ENCODE data around the gene GRIK4.

Gene GRIK4

DNA sequence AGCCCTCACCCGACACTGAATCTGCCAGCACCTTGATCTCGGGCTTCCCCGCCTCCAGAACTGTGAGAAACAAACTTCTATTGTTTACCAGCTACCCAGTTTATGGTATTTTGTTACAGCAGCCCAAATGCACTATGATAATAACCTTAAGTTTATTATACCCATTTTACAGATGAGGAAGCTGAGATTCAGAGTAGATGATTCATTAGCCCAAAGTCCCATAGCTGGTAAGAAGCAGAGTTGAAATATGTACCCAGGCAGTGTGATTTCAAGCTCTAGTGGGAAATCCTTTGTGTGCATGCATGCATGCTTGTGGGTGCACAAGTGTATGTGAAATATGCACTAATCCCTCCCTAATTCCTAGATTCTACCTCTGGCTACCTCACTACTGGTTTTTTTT, 7.9 kb downstream of the GRIK4 start:
- TF ChIP-seq, protein P1, sequence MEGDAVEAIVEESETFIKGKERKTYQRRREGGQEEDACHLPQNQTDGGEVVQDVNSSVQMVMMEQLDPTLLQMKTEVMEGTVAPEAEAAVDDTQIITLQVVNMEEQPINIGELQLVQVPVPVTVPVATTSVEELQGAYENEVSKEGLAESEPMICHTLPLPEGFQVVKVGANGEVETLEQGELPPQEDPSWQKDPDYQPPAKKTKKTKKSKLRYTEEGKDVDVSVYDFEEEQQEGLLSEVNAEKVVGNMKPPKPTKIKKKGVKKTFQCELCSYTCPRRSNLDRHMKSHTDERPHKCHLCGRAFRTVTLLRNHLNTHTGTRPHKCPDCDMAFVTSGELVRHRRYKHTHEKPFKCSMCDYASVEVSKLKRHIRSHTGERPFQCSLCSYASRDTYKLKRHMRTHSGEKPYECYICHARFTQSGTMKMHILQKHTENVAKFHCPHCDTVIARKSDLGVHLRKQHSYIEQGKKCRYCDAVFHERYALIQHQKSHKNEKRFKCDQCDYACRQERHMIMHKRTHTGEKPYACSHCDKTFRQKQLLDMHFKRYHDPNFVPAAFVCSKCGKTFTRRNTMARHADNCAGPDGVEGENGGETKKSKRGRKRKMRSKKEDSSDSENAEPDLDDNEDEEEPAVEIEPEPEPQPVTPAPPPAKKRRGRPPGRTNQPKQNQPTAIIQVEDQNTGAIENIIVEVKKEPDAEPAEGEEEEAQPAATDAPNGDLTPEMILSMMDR (IDR thresholded peaks at IDR 0.05; ENCODE audit: insufficient read depth, low read depth, low read length, missing control alignments), result no peak
- H3K4me3 ChIP-seq (ENCODE audit: low read depth, low read length), result no peak overlapping the region
- DNase-seq (ENCODE audit: low read depth), result no peak

DNA sequence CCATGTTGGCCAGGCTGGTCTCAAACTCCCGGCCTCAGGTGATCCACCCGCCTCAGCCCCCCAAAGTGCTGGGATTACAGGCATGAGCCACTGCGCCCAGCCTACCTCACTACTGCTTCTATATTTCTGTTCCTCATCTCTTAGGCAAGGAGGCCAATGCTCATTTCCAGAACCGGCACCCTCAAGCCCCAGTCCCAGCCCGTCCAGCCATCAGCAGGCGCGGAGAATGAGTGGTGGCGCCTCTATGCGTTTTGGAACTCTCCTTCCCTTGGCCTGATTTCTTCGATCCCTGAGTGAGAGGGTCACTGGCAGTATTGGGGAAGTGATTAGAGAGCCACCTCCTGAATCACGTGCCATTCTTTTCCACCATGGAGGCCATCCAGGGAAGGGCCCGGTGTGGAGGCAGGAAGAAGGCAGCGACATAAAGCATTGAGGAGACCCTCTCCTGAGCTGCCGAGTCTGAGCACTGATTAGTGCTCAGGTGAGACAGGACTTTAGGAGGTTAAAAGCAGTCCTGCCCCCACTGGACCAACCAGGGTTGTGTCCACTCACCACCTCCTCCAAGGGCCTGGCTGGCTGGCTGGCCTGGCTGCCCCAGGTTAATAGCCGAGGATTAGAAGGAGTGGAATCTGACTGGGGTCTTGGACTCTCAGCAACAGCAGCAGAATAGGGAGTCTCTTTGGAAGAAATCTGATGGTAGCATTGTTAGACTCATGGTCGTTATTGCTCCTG, 8.7 kb downstream of the GRIK4 start:
- TF ChIP-seq, protein P1 (IDR thresholded peaks at IDR 0.05; ENCODE audit: insufficient read depth, low read depth, low read length, missing control alignments), result no peak
- DNase-seq (ENCODE audit: low read depth), result no peak
- H3K4me3 ChIP-seq (ENCODE audit: low read depth, low read length), result no peak overlapping the region

DNA sequence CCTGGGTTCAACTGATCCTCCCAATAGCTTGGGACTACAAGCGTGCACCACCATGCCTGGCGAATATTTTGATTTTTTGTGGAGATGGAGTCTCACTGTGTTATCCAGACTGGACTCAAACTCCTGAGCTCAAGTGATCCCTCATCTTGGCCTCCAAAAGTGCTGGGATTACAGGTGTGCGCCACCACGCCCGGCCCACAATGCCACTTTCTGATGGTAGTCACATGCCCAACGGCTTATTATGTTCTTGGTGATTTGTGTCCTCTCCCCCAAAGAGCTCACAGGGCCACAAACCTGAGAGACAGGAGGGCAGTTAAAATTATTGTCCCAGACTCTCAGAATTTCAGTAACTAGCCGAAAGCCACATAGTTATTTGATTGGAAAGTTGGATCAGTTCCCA, 9.6 kb downstream of the GRIK4 start:
- TF ChIP-seq, protein P1 (IDR thresholded peaks at IDR 0.05; ENCODE audit: insufficient read depth, low read depth, low read length, missing control alignments), result no peak
- no peak for DNase-seq (ENCODE audit: low read depth)
- H3K4me3 ChIP-seq (ENCODE audit: low read depth, low read length), result no peak overlapping the region

DNA sequence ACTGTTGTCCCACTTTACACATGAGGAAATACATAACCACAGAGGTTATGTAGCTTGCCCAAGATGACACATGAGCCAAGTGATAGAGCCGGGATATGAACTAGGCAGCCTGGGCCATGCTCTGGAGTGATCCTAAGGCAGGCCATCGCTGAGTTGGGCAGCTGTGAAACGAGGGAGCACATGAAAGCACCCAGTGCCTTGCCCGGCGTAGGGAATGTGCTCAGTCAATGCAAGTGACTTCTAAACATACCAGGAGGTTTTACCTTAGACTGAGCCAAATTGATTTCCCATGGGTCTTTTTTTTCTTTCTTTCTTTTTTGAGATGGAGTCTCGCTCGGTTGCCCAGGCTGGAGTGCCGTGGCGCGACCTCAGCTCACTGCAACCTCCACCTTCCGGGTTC, 10.5 kb downstream of the GRIK4 start:
- DNase-seq (ENCODE audit: low read depth), result no peak
- no peak overlapping the region for H3K4me3 ChIP-seq (ENCODE audit: low read depth, low read length)
- TF ChIP-seq, protein P1 (IDR thresholded peaks at IDR 0.05; ENCODE audit: insufficient read depth, low read depth, low read length, missing control alignments), result no peak

DNA sequence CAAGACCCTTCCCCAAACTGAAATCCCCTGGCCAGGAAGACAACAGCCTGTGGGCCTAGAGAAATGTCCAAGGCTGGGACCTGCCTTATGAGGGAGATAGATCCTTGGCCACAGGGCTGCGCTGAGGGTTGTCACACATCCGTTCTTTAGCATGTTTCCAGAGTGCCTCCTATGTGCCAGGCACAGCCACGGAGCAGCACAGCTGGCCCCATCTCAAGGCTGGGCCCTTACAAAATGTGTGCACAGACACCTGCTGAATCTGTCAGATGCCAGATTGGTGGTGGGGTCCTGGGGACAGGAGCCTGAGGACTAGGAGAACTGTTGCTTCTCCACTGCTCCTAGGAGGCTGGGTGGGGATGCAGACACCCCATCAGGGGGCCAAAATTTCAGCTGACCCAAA, 11.2 kb downstream of the GRIK4 start:
- no peak for DNase-seq (ENCODE audit: low read depth)
- TF ChIP-seq, protein P1 (IDR thresholded peaks at IDR 0.05; ENCODE audit: insufficient read depth, low read depth, low read length, missing control alignments), result no peak

DNA sequence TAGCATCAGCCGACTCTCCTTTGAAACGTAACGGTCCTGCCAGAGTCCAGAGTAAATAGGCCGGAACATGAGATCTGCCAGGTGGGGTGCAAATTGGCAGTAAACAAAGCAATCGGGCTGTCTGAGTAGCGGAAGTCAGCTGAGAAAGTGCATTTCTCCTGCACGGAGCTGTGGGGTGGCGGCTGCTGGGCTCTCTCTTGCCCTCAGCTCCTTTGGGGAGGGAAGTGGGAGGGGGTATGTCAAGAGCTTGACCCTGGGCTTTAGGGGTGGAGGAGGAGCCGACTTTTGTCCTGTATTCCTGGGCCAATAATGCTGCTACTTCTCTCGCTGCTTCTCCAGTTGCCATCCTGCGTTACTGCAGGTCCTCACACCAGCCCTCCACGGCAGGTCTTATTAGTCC, 11.6 kb downstream of the GRIK4 start:
- TF ChIP-seq, protein P1 (IDR thresholded peaks at IDR 0.05; ENCODE audit: insufficient read depth, low read depth, low read length, missing control alignments), result no peak
- peak; percentile 9 for DNase-seq (ENCODE audit: low read depth)
- no peak overlapping the region for H3K4me3 ChIP-seq (ENCODE audit: low read depth, low read length)

More for the DNA sequence above, 11.2 kb downstream of the GRIK4 start:
- H3K4me3 ChIP-seq (ENCODE audit: low read depth, low read length), result no peak overlapping the region

DNA sequence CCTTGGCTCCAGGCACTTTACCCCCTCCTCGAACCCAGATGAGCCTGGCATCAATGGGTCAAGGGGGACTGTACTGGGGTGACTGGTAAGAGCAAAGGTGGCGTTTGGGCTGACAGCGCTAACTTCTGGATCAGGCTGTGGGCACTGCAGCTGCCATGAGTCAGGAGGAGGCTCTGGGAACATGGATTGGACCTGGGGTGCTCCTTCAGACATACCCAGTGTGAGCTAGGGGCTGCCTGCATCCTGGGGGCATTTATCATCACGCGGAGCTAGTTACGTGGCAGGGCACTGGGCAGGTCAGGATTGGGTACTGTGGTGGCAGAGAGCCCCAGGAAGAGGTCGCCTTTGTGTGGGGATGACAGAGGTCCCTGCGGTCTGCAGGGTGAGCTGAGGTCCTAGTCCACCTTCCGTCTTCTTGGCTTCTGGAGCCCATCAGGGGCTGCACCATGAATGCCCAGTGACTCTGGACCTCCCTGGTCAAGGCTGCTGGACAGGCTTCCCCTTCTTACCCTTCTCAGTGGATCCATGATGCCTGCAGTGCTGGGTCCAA, 13.1 kb downstream of the GRIK4 start:
- DNase-seq (ENCODE audit: low read depth), result no peak
- TF ChIP-seq, protein P1 (IDR thresholded peaks at IDR 0.05; ENCODE audit: insufficient read depth, low read depth, low read length, missing control alignments), result no peak
- no peak overlapping the region for H3K4me3 ChIP-seq (ENCODE audit: low read depth, low read length)

Measured in GM12865 (cell line).